Urinary bladder (tissue), 4 donors: ENCODE data around the gene SCN4B. TPM values are rescaled to one million over a fixed set of nuclear protein-coding genes. Genes with fewer than 3 reads are reported as not detected.

Experiments
- DNase-seq: peaks from one replicate; pipeline ENCODE4 v3.0.0-alpha.2; 2015; ENCODE audit errors: extremely low spot score
- H3K27ac ChIP-seq: one replicate; pipeline ENCODE4 v1.5.1; 2013; ENCODE audit warnings: low read depth, mild to moderate bottlenecking, moderate library complexity
- H3K36me3 ChIP-seq: one replicate; pipeline ENCODE4 v1.6.1; 2013; ENCODE audit warnings: mild to moderate bottlenecking, moderate library complexity; ENCODE audit not compliant: insufficient read depth
- H3K4me1 ChIP-seq: one replicate; pipeline ENCODE4 v1.6.1; 2013; ENCODE audit warnings: mild to moderate bottlenecking, moderate library complexity; ENCODE audit not compliant: insufficient read depth
- H3K4me3 ChIP-seq: one replicate; pipeline ENCODE4 v1.5.1; 2013; ENCODE audit warnings: low read depth, low read length
- WGBS: extraction: QIAGEN DNeasy Blood & Tissue Kit; methylation state at CpG from one replicate; pipeline ENCODE4 v1.1.7; 2013; 5-methylcytosine and 5-hydroxymethylcytosine counted together
- polyA plus RNA-seq: library from polyadenylated mRNA; stranded (reverse); fragments of 200-250 nt; gene quantifications from one replicate; pipeline ENCODE4 v1.2.3, GENCODE V29; 2013
- total RNA-seq: library from RNA; depleted of rRNA; stranded (reverse); fragments of >200 nt; gene quantifications from one replicate; pipeline ENCODE4 v1.2.3, GENCODE V29; 2014
- donor health status: healthy with polysubstance abuse.
- donor health status: healthy.

SCN4B gene
- total and polyA plus RNA-seq, 2 donors = 4.8 to 5.5 TPM

- 96% methylated on average over 3 of the region's 3 CpGs for WGBS
- Histone ChIP-seq H3K4me3 (no peak overlapping the region), H3K4me1 (no peaks in the 10 kb centered on the region), H3K36me3 (no peaks in the 10 kb centered on the region), H3K27ac (no peak overlapping the region)
- DNase-seq = no peak
Observed at GRCh38 chr11:118168751-118169150, 16.1 kb upstream of the SCN4B start.

- no peaks in the 10 kb centered on the region for H3K4me1 ChIP-seq
- H3K27ac ChIP-seq = no peak overlapping the region
- no peak overlapping the region for H3K4me3 ChIP-seq
- WGBS = 88% methylated on average over 8 of the region's 8 CpGs
- DNase-seq = no peak
- no peaks in the 10 kb centered on the region for H3K36me3 ChIP-seq
Observed at GRCh38 chr11:118168316-118168715, 15.7 kb upstream of the SCN4B start.

GRCh38 chr11:118167906-118168305, 15.3 kb upstream of the SCN4B start:
- no peak overlapping the region for H3K4me3 ChIP-seq
- WGBS = 87% methylated on average over 12 of the region's 12 CpGs
- H3K27ac ChIP-seq = no peak overlapping the region
- DNase-seq = no peak
- no peaks in the 10 kb centered on the region for H3K4me1 ChIP-seq
- H3K36me3 ChIP-seq = no peaks in the 10 kb centered on the region

- Histone ChIP-seq H3K36me3 (no peaks in the 10 kb centered on the region), H3K27ac (no peak overlapping the region), H3K4me1 (no peaks in the 10 kb centered on the region), H3K4me3 (no peak overlapping the region)
- DNase-seq = no peak
- WGBS = 97% methylated on average over 2 of the region's 2 CpGs
Observed at GRCh38 chr11:118167253-118167652, 14.6 kb upstream of the SCN4B start.

- 90% methylated on average over 17 of the region's 17 CpGs for WGBS
- H3K4me3 ChIP-seq = no peak overlapping the region
- no peak overlapping the region for H3K27ac ChIP-seq
- DNase-seq = no peak
- no peaks in the 10 kb centered on the region for H3K36me3 ChIP-seq
- no peaks in the 10 kb centered on the region for H3K4me1 ChIP-seq
Observed at GRCh38 chr11:118166641-118167040, 14.0 kb upstream of the SCN4B start.

GRCh38 chr11:118164885-118165284, 12.3 kb upstream of the SCN4B start:
- H3K4me3 ChIP-seq = no peak overlapping the region
- DNase-seq = no peak
- WGBS = 71% methylated on average over 2 of the region's 2 CpGs
- H3K4me1 ChIP-seq = no peaks in the 10 kb centered on the region
- H3K36me3 ChIP-seq = no peaks in the 10 kb centered on the region
- H3K27ac ChIP-seq = no peak overlapping the region

GRCh38 chr11:118163494-118163893, 10.9 kb upstream of the SCN4B start:
- 73% methylated on average over 5 of the region's 5 CpGs for WGBS
- H3K27ac ChIP-seq = no peak overlapping the region
- H3K4me3 ChIP-seq = no peak overlapping the region
- DNase-seq = no peak
- no peaks in the 10 kb centered on the region for H3K36me3 ChIP-seq
- H3K4me1 ChIP-seq = no peaks in the 10 kb centered on the region

- no peak for DNase-seq
- no peak overlapping the region for H3K4me3 ChIP-seq
- H3K4me1 ChIP-seq = no peaks in the 10 kb centered on the region
- H3K27ac ChIP-seq = no peak overlapping the region
- WGBS = 78% methylated on average over 3 of the region's 3 CpGs
- H3K36me3 ChIP-seq = no peaks in the 10 kb centered on the region
Observed at GRCh38 chr11:118162846-118163245, 10.2 kb upstream of the SCN4B start.

- DNase-seq = no peak
- Histone ChIP-seq H3K4me1 (no peaks in the 10 kb centered on the region), H3K36me3 (no peaks in the 10 kb centered on the region), H3K4me3 (no peak overlapping the region), H3K27ac (no peak overlapping the region)
- WGBS = 81% methylated on average over 6 of the region's 6 CpGs
Observed at GRCh38 chr11:118161786-118162185, 9.2 kb upstream of the SCN4B start.

GRCh38 chr11:118157186-118157895, 4.7 kb upstream of the SCN4B start:
- Histone ChIP-seq H3K36me3 (no peaks in the 10 kb centered on the region), H3K4me3 (no peak overlapping the region), H3K4me1 (no peaks in the 10 kb centered on the region), H3K27ac (no peak overlapping the region)
- WGBS = 46% methylated on average over 10 of the region's 10 CpGs
- DNase-seq = no peak

GRCh38 chr11:118156531-118157185, 4.0 kb upstream of the SCN4B start:
- Histone ChIP-seq H3K36me3 (no peaks in the 10 kb centered on the region), H3K4me3 (no peak overlapping the region), H3K4me1 (no peaks in the 10 kb centered on the region), H3K27ac (no peak overlapping the region)
- DNase-seq = no peak
- WGBS = 8% methylated on average over 21 of the region's 21 CpGs

- no peak overlapping the region for H3K27ac ChIP-seq
- H3K4me1 ChIP-seq = no peaks in the 10 kb centered on the region
- WGBS = 56% methylated on average over 11 of the region's 11 CpGs
Observed at GRCh38 chr11:118155776-118156530, 3.3 kb upstream of the SCN4B start.

GRCh38 chr11:118154641-118155040, 2.0 kb upstream of the SCN4B start:
- Histone ChIP-seq H3K4me1 (no peaks in the 10 kb centered on the region), H3K27ac (no peak overlapping the region), H3K4me3 (no peak overlapping the region), H3K36me3 (no peaks in the 10 kb centered on the region)
- 94% methylated on average over 1 of the region's 1 CpG for WGBS
- DNase-seq = no peak

More at GRCh38 chr11:118155776-118156530, 3.3 kb upstream of the SCN4B start:
- H3K36me3 ChIP-seq = no peaks in the 10 kb centered on the region
- DNase-seq = no peak
- H3K4me3 ChIP-seq = no peak overlapping the region

- Histone ChIP-seq H3K4me3 (no peak overlapping the region), H3K4me1 (no peaks in the 10 kb centered on the region), H3K27ac (no peak overlapping the region), H3K36me3 (no peaks in the 10 kb centered on the region)
- DNase-seq = no peak
- WGBS = 86% methylated on average over 11 of the region's 11 CpGs
Observed at GRCh38 chr11:118153976-118154375, 1.4 kb upstream of the SCN4B start.
